K562 (cell line): Measurements from ENCODE around the gene WAS. TPM values are rescaled to one million over a fixed set of nuclear protein-coding genes. Genes with fewer than 3 reads are reported as not detected.

ENCODE experiments used
- CSDE1 ChIP-seq, 2 experiments: fragments of 450-650 bp; IDR thresholded peaks; 2 replicates each; pipeline ENCODE4 v1.6.1; 2016; ENCODE audit warnings: mild to moderate bottlenecking in 1 of 2
- EGR1 ChIP-seq: fragments of 450-650 bp; conservative IDR thresholded peaks from 2 replicates; pipeline ENCODE4 v1.6.1; 2017; ENCODE audit warnings: mild to moderate bottlenecking
- EP400 ChIP-seq: fragments of 450-650 bp; IDR thresholded peaks from 2 replicates; pipeline ENCODE4 v1.6.1; 2017; ENCODE audit warnings: antibody characterized with exemption, mild to moderate bottlenecking, moderate library complexity
- MNT ChIP-seq, 2 experiments: fragments of 450-650 bp; conservative IDR thresholded peaks; 2 replicates each; pipeline ENCODE4 v1.6.1; 2017; ENCODE audit warnings: mild to moderate bottlenecking in 2 of 2, moderate library complexity in 2 of 2
- NFIC ChIP-seq: fragments of 450-650 bp; IDR thresholded peaks from 2 replicates; pipeline ENCODE4 v1.6.1; 2017; ENCODE audit warnings: mild to moderate bottlenecking, inconsistent platforms
- NR2C1 ChIP-seq, 2 experiments: fragments of 450-650 bp; IDR thresholded peaks; 2 replicates each; pipeline ENCODE4 v1.6.1; 2017; ENCODE audit warnings: mild to moderate bottlenecking in 2 of 2, antibody characterized with exemption in 1 of 2, inconsistent platforms in 1 of 2, missing compliant biosample characterization in 1 of 2, missing genetic modification characterization in 1 of 2
- PKNOX1 ChIP-seq: fragments of 450-650 bp; IDR thresholded peaks from 2 replicates; pipeline ENCODE4 v1.6.1; 2016
- RFX1 ChIP-seq: fragments of 450-650 bp; IDR thresholded peaks from 2 replicates; pipeline ENCODE4 v1.6.1; 2016; ENCODE audit warnings: mild to moderate bottlenecking, moderate library complexity
- STAT5A ChIP-seq: IDR thresholded peaks from 2 replicates; pipeline ENCODE4 v1.6.1; 2012; ENCODE audit warnings: low read length, inconsistent platforms, borderline replicate concordance
- USF1 ChIP-seq: sonication (generic); formaldehyde crosslinking; IDR thresholded peaks from 2 replicates; pipeline ENCODE4 v1.9.0; 2022; ENCODE audit warnings: mild to moderate bottlenecking, missing genetic modification reagents
- USF2 ChIP-seq: sonication (generic); formaldehyde crosslinking; IDR thresholded peaks from 2 replicates; pipeline ENCODE4 v1.5.0; 2020; ENCODE audit warnings: missing genetic modification reagents
- polyA plus RNA-seq, 8 experiments: library from polyadenylated mRNA; depleted of rRNA in 4 of 8; stranded (reverse) in 5 of 8; unstranded in 3 of 8; fragments of >200 nt; fragmentation: Nextera tagmentation in 2 of 8; fragmentation: Illumina TruSeq in 1 of 8; extraction: Ambion mirVana in 2 of 8; extraction: Trizol in 1 of 8; gene quantifications; 2 replicates each; pipeline versions ENCODE4 v1.2.1 to v1.2.3, GENCODE V29; 2011 to 2014; ENCODE audit warnings: inconsistent platforms in 1 of 8, missing spikeins in 1 of 8
- total RNA-seq, 7 experiments: library from RNA; depleted of rRNA in 6 of 7; stranded (reverse); fragments of >200 nt in 6 of 7; fragmentation: Illumina TruSeq in 2 of 7; extraction: Trizol in 2 of 7; gene quantifications; 2 replicates each; pipeline versions ENCODE4 v1.2.1 to v1.2.3, GENCODE V29; 2011 to 2021; ENCODE audit warnings: low replicate concordance in 1 of 7

The WAS gene
- total and polyA plus RNA-seq, 9 of the 15 experiments (the other 6 are each of a cell fraction or from before 2014, with no cell fraction given) = 0.11 to 16.1 (median 3.8) TPM

- TF ChIP-seq MNT (conservative IDR thresholded peaks at IDR 0.05) (peak; percentile 55 to 67; a peak in 3 of 4 replicates), PKNOX1 (peak; percentile 86), STAT5A (peak; percentile 98), RFX1 (peak; percentile 96), EGR1 (peak; percentile 29; the same call in 1 of the 2 replicates), NR2C1 (IDR thresholded peaks at IDR 0.05) (peak; percentile 16; the same call in 1 of the 2 replicates), NR2C1 (tag; IDR thresholded peaks at IDR 0.05) (peak; percentile 18; the same call in 1 of the 2 replicates), USF2 (CRISPR knock-in tag) (peak; percentile 26; the same call in 1 of the 2 replicates), NFIC (0 out of 2 replicates have a peak, but pooled peaks have one; percentile 16), EP400 (0 out of 2 replicates have a peak, but pooled peaks have one; percentile 47), USF1 (CRISPR knock-in tag) (peak; percentile 61), CSDE1 (IDR thresholded peaks at IDR 0.05) (peak in 1 of 2 experiments; percentile 87; a peak in 2 of 4 replicates)
- TF ChIP-seq, all 486 proteins: peak for 25; not testable (repeated sequence) for 461
Measured at GRCh38 chrX:48680467-48680866, 3.1 kb upstream of the WAS start (continued).
